HG02840 (cell line): ENCODE data around the gene RNF34.

Experiments
- ATAC-seq: cut with Tn5 transposase; IDR thresholded peaks from one replicate; pipeline ENCODE4 v1.9.1; 2021; ENCODE audit warnings: mild to moderate bottlenecking, moderate library complexity, moderate number of reproducible peaks; ENCODE audit not compliant: unreplicated experiment, low FRiP score

RNF34 gene

DNA sequence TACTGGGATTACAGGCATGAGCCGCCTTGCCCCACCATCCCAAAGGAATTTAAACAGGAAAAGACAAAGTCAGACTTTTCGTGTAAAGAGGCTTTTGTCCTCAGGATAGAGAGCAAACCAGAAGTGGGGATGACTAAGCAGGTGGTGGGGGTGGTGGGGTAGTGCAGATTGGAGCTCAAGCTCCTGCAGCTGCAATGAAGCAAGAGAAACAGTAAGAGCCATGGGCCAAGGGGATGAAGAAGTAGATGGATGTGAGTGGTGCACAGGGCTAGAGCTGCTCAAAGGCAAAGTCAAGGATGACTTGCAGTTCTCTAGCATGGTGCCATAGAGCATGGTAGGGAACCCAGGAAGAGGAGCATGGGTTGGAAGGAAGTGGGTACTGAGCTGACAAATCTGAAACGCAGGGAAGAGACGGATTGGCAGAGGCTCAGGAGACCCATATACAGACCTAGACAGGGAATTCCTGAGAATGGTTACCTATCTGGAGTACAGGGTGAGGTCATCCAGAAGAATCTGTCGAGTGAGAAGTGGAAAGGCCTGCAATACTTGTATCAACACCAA, 11.4 kb upstream of the RNF34 start:
- no peak for ATAC-seq

DNA sequence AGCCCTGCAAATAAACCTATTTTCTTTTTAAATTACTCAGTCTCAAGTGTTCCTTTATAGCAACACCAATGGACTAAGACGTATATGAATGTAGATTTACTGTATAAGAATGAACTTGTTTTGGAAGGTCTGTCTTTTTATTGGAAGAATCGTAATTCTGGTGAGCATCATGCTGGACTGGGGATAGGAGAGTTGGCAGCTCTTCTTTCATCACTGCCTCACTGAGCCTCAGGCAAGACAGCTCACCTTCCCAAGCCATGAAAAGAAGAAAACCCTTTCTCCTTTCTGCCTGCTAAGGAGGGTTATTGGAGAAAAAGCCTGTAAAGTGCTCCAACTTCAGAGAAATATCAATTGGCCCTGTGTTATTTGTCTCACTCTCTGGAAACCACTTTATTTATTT, 9.1 kb upstream of the RNF34 start:
- ATAC-seq, result no peak

DNA sequence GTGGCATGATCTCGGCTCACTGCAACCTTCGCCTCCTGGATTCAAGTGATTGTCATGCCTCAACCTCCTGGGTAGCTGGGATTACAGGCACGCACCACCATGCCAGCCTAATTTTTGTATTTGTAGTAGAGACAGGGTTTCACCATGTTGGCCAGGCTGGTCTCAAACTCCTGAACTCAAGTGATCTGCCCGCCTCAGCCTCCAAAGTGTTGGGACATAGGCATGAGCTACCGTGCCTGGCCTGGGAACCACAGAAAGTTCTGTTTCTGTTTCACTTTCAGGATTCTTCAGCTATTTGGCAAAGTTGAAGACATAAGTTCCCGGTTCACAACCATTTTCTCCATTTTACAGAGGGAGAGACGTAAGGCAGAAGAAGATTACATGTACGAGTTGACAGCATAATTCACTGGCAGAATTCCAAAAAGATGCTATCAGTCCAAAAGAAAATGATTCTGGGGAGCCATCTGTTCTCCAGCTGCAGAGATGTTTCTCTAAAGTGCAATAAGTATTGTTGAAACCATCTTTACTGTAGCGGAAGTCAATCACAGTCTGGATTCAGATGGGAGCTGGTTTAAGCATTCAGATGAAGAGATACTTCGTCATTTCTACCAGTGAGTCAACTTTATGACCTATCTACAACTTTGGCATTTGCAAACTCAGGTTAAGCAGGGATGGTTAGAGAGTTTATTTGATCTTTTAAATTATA, 8.1 kb upstream of the RNF34 start:
- ATAC-seq, result no peak

DNA sequence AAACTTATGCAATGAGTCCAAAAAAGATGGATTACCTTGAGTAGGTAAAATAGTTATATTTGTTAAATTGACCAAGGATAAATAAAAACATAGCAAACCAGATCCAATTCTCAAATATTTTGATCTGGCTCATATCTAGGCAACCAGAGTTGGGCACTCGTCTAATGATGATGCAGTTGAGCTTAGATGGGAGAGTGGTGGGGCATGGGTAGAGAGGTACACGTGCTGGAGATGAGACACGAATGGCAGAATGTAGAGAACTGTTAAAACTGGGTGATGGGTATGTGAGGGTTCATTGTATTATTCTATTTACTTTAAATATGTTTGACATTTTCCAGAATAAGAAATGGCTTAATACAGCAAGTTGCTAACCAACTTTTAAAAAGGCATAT, 7.6 kb upstream of the RNF34 start:
- ATAC-seq, result no peak

DNA sequence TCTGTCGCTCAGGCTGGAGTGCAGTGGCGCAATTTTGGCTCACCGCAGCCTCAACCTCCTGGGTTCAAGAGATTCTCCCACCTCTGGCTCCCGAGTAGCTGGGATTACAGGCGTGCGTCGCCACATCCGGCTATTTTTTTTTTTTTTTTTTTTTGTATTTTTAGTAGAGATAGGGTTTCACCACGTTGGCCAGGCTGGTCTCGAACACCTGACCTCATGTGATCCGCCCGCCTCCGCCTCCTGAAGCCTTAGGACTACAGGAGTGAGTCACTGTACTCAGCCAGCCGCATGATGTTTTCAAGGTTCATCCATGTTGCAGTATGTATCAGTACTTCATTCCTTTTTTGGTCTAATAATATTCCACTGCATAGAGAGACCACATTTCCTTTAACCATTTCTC, 2.4 kb upstream of the RNF34 start:
- no peak for ATAC-seq

DNA sequence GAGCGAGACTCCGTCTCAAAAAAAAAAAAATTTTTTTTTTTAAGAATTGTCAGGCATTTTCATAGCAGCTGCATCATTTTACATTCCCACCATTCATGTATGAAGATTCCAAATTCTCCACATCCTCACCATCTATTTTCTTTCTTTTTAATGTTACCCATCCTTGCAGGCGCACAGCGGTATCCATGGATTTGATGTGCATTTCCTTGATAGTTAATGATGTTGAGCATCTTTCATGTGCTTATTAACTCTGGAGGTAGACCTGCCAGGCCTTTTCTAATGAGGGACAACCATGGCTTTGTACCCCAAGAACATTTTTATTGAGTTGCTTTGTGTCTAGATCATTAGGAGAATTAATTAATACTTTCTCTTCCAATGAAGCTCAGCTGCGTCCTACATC, 1.6 kb upstream of the RNF34 start:
- ATAC-seq, result no peak

DNA sequence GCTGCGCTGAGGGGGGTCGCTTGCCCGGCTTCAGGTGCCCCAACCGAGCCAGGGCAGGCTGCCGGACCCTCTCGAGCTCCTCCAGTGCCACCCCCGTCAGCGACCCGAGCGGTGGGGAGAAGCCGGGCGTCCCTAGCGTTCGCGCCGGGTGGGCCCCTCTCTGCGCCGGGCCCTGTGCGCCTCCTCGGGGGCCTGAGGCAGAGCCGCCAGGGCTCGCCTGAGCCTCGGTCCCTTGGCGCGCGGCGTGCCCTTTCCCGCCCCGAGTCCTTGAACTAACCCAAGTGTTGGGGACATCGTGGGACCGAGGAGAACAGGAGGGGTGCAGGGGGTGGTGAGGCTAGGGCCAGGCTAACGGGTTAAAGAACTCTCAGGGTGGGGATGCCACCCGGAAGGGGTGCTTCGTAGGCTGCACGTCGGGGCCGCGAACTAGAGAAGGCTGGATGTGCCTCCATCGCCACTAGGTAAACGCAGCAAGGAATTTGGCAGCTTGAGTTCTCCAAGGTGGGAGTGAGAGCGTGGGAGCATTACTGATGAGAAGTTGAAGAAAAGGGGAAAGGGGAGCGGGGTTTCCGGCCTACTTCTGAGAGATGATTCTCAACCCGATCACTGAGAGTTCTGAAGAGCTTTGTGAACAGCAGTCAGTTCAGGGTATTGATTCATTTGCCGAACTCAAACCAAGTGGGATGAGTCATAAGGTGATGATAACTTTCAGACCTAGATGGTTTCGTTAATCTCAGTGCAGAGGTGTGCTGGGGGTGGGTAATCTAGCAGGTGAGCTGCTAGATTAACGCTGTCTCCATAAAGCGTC, 618 bp downstream of the RNF34 start:
- ATAC-seq, result peak; percentile 35

DNA sequence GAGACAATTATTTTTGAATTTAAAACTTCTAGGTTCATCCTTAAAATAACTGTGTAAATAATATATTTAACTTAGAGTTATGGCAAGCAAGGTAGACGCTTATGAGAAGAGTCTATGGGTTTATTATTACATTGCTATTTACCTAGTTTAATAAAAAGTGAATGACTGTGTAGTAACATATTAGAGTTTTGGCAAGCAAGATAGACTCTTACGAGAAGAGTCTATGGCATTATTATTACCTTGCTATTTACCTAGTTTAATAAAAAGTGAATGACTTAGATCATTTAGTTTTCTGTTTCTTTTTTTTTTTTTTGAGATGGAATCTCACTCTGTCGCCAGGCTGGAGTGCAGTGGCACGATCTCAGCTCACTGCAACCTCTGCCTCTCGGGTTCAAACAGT, 3.8 kb downstream of the RNF34 start:
- no peak for ATAC-seq

DNA sequence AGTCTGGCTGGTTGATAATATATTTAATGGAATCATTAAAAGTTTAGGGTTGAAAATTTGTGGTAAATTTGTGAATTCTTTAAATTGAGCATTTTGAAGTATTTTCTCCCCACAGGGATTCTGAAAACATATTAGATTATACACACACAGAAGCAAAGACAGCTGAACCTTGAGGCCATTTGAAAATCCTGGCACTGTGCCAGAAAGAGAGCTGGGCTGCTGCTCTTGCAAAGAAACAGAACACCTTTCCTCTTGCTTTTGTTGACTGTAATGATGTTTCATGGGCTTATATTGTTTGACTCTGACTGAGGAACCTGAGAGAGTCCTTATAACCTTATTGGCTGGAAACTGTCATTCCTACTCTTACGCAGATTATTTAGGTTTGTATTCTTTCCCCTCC, 4.8 kb downstream of the RNF34 start:
- ATAC-seq, result no peak

DNA sequence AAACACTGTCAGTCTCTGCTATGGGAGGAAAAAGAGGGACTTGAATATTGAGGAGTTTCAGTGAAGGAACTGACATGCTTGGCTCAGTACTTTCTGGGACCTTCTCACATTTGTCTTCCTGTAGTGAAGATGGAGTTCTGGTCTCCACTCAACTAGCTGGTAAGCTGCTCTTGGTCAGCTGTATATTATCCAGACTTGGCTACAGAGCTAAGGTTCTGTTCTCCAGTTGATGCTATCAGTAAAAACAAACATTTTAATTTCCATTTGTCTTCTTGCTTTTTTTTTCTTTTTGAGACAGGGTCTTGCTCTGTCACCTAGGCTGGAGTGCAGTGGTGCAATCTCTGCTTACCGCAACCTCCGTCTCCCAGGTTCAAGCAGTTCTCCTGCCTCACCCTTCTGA, 5.3 kb downstream of the RNF34 start:
- no peak for ATAC-seq

DNA sequence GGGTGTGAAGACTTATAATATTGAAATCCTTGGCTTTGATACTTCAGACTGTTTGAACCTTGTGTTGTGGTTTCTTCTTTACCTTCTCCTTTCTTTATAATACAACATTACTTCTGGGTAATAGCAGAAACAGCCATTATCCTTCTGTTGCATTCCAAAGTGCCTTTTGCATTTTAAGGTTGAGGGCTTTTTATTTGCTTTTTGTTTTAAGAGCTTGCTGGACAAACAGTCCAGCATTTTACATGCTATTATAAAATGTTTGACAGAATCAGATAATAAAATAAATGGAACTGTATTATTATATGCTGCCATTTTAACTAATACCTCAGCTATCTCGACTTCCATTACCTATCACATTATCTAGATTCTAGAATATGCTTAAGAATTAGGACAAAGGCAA, 14.0 kb downstream of the RNF34 start:
- ATAC-seq, result no peak

DNA sequence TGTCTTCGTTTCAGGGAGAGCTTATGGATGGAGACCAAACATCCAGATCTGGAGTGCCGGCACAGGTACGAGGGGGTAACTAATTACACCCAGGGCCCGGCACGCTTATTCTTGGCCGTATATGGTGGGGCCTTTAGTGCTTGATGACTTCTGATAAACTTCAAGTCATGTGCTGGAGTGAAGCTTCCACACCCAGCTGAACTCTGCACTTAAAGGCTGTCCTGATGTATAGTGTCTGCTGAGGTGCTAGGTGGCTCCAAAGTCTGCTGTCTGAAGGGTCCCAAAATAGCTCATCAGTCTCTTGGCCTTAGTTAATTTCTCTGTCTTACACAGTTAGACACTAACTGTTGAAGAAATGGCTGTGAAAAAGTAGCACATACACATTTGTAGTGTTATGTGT, 17.9 kb downstream of the RNF34 start:
- no peak for ATAC-seq

DNA sequence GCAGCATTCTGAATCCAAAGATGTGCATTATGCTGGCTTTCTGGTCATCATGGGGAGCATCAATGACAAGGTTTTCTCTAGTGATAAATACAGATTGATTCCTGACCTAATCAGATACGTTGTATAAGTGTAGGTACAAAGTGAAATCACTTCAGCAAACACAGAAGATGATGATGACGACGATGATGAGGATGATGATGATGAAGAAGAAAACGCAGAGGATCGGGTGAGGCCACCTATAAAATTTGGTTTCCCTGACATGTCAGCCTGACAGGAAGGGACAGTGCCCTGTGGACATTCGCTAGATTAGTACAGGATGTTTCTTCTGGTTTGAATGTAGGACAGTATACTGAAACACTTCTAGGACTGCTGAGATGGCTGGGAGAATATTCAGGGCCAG, 20.2 kb downstream of the RNF34 start:
- no peak for ATAC-seq

DNA sequence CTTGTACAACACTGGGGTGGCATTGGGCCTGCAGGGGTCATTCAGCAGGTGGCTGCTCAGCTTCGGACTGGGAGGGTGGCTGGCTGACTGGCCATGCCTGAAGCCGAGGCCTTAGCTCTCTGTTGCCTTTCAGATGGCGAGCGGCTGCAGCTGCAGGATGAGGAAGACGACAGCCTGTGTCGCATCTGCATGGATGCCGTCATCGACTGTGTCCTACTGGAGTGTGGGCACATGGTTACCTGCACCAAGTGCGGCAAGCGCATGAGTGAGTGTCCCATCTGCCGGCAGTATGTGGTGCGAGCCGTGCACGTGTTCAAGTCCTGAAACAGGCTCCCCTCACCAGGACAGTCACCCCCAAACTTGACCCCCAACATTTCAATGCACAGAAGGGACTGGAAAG, 23.3 kb downstream of the RNF34 start:
- no peak for ATAC-seq

DNA sequence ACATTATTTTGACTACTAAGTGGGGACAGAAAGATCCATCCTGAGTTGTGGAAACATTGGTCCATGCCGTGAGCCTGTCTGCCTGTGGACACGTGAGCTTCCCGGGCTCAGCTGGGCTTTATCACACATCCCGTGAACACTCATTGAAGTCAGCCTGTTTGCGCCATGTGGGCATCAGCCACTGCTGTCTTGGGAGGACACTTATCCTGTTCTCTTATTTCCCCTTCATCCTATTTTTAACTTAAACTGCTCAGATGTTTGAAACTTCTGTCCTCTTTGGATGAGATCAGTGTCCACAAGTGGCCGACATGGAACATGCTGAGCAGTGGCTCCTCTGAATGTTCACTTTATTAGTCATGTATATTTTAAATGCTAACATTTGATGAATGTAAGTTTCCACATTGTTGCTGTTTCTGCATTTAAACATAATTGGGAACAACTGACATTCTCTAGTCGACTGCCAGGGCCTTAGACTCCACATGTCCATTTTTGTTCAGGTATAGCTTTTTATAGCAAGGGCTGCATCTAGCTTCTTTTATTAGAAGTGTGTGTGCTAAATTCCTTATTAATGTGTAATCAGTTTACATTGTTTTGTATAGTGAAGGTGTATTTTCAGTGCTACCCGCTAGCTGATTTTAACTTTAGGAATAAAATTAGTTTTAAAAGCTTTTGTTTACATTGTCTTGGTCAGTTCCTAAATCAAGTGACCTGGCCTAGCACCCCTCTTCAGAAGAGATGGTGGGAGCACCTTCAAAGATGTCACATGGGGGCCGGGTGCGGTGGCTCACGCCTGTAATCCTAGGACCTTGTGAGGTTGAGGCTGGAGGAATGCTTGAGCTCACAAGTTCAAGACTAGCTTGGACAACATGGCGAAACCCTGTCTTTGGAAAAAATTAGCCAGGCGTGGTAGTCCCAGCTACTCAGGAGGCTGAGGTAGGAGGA, 24.0 kb downstream of the RNF34 start:
- no peak for ATAC-seq

DNA sequence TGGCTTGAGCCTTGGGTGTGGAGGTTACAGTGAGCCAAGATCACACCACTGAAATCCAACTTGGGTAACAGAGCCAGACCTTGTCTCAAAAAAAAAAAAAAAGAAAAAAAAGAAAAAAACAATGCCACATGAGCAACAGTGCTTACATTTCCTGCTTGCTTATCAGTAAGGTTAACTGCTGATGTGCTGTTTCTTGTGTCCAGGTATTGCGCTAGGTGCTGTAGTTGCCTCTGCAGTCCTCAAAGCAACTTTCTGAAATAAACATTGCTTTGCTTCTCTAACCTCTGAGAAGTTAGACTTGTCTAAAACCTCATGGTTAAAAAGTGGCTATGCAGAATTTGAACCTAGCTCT, 24.7 kb downstream of the RNF34 start:
- no peak for ATAC-seq

DNA sequence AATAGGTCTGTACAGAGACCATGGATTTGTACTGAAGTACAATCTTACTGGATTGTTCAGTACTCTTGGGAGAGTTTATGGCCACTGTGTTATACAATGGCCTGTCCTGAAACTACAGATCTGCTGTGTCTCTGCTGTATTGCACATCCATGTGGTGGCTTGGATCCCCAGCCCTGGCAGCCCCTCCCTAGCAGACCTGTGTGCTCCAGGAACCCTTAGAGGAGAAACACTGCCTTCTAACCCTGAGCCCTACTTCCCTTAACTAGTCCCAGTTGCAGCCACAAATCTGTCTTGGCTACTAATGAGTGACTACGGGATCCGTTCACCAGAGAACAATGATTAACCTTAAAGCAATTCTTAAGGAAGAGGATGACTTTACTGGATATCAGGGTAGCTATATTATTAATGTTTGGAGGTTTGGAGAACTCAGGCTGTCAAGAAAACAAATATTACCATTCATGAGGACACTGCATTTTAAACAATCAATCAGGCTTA, 27.7 kb downstream of the RNF34 start:
- no peak for ATAC-seq

DNA sequence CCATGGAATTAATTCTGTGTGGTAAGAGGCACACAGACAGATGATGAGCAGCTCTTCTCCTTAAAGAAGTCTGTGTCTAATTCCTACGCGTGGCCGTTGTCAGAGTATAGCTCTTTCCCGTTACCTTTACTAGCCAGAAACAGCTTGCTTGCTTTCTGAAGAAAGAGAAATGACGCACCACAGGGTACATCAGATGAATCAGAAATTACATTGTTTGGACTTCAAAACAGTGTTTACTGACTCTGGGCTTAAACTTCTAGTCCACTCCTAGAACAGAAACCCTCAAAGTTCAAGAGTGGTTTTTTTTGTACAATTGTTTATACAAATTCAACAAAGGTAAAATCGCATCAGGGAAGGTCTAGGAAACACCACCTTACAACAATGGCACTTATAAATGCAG, 29.0 kb downstream of the RNF34 start:
- no peak for ATAC-seq

DNA sequence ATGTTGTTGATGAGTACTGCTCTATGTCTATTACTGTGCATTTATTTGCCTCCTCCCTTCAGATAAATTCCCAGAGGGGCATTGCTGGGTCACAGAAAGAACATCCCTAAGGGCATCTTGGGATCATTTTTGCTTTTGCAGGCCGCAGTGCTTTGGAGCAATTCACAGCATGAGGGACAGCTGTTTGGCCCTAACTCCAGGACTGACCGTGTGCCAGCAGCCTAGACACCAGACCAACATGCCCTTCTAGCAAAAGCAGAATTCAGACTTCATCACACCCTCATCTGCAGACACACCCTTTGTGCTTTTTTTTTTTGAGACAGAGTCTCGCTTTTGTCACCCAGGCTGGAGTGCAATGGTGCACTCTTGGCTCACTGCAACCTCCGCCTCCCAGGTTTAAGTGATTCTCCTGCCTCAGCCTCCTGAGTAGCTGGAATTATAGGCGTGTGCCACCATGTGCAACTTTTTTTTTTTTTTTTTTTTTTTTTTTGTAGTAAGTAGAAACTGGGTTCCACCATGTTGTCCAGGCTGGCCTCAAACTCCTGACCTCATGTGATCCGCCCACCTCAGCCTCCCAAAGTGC, 31.0 kb downstream of the RNF34 start:
- no peak for ATAC-seq

DNA sequence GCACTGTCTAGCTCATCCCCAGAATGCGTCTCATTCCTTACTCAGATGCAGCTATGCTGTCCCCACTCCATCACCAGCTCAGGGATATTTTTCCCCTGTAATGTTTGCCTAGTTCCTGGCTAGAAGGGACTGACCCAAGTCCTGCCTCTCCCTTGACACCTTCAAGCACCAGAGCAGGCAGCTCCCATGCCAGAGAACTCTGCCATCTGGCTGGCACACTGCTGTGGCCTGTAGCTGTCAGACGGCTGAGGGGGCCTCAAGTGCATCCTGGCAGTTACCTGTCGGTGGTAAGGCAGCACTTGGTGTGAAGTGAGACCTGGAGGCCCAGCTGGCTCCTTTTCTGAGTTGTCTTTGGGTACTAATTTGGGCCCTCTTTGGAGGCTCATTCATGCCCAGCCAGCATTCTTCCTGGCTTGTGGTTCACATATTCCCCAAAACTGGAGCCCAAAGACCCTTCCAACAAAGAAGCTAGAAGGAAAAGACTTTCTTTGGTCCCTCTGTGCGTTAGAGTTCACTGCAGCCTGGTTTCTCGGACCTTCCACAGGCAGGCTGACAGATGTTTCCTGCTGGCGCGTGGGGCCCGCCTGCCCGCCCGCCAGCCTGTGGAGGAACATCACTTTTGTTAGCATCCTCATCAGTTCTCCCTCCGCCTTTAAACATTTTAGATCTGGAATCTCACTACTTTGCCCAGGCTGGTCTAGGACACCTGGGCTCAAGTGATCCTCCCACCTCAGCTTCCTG, 33.0 kb downstream of the RNF34 start:
- ATAC-seq, result no peak
